Measurements from ENCODE around the gene RNU6-9.
A peak's percentile ranks its signal among the peaks of the same experiment; 100 is the strongest.

Gene RNU6-9

DNA sequence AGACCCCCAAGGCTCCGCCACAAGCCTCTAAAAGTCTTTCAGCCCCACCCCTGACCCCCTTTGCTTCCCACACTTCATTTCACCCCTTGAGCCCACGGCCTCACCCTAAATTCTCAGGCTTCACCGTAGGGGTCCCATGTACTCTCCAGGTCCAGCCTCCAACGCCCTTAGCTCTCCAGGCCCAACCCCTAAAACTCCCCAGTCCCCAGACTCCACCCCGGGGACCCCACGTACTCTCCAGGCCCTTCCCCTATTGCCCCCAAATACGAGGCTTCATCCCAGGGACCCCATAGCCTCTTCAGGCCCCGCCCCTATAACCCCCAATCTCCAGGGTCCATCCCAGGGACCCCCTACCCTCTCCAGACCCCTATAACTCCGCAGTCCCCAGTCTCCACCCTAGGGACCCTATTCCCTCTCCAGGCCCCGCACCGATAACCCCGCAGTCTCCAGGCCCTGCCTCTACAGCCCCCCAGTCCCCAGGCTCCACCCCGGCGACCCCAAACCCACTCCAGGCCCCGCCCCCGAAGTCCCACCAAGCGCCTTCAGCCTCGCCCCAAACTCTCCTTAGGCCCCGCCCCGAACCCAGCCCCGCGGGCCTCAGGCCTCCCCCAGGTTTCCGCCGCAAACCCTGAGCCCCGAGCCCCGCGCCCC is 916 bp upstream of the RNU6-9 start:
- H3K4me1 ChIP-seq (ENCODE audit: insufficient read depth, low read length), result no peaks in the 10 kb centered on the region
- H3K27ac ChIP-seq (ENCODE audit: low read depth, low read length), result peak overlapping the region; percentile 91; the same call in 1 of the 2 replicates
- H3K36me3 ChIP-seq (ENCODE audit: insufficient read depth, low read length), result peaks cover 32% of the 10 kb centered on the region
- H3K9ac ChIP-seq (ENCODE audit: low read depth, low read length), result peak overlapping the region; percentile 57
- H3K27me3 ChIP-seq (ENCODE audit: insufficient read depth, low read length), result no peaks in the 10 kb centered on the region
- no peaks in the 10 kb centered on the region for H3K9me3 ChIP-seq (ENCODE audit: insufficient read depth, low read depth, low read length)
- peak overlapping the region; percentile 89 for H3K4me3 ChIP-seq (ENCODE audit: low read length)
- WGBS, result 6% methylated on average over 27 of the region's 27 CpGs

DNA sequence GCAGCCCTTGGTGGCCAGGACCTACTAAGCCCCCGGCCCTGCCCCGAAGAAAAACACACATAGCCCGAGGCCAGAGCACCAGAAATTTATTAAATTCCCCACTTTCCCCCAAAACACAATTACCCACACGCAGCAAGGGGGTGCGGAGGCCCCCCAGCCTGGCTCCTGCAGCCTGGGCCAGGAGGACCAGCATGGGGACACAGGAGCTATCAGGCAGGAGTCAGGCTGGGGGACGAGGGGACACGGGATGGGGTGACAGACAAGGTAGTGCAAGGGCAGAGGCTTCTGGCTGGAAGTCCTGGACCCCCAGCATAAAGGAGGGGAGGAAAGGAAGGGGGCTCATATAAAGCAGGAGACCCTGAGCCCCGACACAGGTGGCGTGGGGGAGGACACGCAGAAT is 3.1 kb downstream of the RNU6-9 start:
- Histone ChIP-seq H3K27me3 (ENCODE audit: insufficient read depth, low read length) (no peaks in the 10 kb centered on the region), H3K27ac (ENCODE audit: low read depth, low read length) (no peak overlapping the region), H3K4me3 (ENCODE audit: low read length) (no peak overlapping the region), H3K9me3 (ENCODE audit: insufficient read depth, low read depth, low read length) (no peaks in the 10 kb centered on the region), H3K36me3 (ENCODE audit: insufficient read depth, low read length) (peaks cover 28% of the 10 kb centered on the region), H3K9ac (ENCODE audit: low read depth, low read length) (no peak overlapping the region), H3K4me1 (ENCODE audit: insufficient read depth, low read length) (no peaks in the 10 kb centered on the region)
- WGBS, result 91% methylated on average over 10 of the region's 10 CpGs

DNA sequence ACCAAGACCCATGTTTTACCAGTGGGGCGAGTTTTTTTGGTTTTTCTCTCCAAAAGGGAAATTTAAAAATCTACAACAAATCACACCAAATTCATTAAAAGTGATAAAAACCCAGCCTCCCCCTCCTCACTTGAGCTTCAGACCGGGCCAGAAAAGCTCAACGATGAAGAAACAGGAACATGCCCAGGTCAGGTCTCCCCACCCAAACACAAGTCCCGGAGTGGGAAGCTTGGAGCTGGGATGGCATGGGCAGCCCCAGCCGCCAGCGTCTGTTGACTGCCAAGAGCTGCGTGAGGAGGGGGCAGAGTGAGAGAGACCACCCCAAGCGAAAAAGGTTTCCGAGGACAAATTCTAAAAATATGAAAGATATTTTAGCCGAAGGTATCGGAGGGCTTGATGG is 3.7 kb downstream of the RNU6-9 start:
- H3K9me3 ChIP-seq (ENCODE audit: insufficient read depth, low read depth, low read length), result no peaks in the 10 kb centered on the region
- peaks cover 28% of the 10 kb centered on the region for H3K36me3 ChIP-seq (ENCODE audit: insufficient read depth, low read length)
- H3K9ac ChIP-seq (ENCODE audit: low read depth, low read length), result no peak overlapping the region
- H3K4me1 ChIP-seq (ENCODE audit: insufficient read depth, low read length), result no peaks in the 10 kb centered on the region
- no peak overlapping the region; the same call in 1 of the 2 replicates for H3K27ac ChIP-seq (ENCODE audit: low read depth, low read length)
- 86% methylated on average over 11 of the region's 11 CpGs for WGBS
- H3K4me3 ChIP-seq (ENCODE audit: low read length), result no peak overlapping the region
- H3K27me3 ChIP-seq (ENCODE audit: insufficient read depth, low read length), result no peaks in the 10 kb centered on the region

DNA sequence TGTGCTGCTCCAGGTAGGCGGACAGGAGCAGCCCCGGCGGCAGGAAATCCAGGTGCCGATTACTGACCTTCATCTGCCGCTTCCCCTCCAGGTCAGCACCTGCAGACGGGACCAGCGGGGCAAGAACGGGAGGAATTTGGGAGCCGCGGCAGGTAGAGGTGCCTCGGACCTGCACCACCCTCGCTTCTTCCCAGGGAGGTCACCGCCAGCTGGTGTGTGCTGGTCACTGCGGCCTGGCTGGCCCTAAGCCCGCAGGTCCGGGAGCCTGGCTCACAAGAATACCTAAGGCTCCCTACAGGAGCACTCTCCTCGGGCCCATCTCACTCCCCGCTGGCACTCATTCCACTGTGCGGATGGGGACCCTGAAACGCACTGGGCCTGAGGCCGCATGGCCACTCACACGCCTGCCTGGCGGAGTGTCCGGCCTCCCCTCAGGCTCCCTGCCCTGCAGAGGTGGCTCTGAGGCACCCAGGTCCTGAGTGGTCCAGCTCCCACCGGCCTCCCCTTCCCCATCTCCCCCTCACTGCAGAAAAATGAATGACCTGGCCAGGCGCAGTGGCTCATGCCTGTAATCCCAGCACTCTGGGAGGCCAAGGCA is 4.3 kb downstream of the RNU6-9 start:
- H3K27ac ChIP-seq (ENCODE audit: low read depth, low read length), result no peak overlapping the region; the same call in 1 of the 2 replicates
- peaks cover 28% of the 10 kb centered on the region for H3K36me3 ChIP-seq (ENCODE audit: insufficient read depth, low read length)
- no peak overlapping the region for H3K4me3 ChIP-seq (ENCODE audit: low read length)
- no peaks in the 10 kb centered on the region for H3K9me3 ChIP-seq (ENCODE audit: insufficient read depth, low read depth, low read length)
- H3K4me1 ChIP-seq (ENCODE audit: insufficient read depth, low read length), result no peaks in the 10 kb centered on the region
- no peaks in the 10 kb centered on the region for H3K27me3 ChIP-seq (ENCODE audit: insufficient read depth, low read length)
- 87% methylated on average over 26 of the region's 26 CpGs for WGBS
- H3K9ac ChIP-seq (ENCODE audit: low read depth, low read length), result no peak overlapping the region

DNA sequence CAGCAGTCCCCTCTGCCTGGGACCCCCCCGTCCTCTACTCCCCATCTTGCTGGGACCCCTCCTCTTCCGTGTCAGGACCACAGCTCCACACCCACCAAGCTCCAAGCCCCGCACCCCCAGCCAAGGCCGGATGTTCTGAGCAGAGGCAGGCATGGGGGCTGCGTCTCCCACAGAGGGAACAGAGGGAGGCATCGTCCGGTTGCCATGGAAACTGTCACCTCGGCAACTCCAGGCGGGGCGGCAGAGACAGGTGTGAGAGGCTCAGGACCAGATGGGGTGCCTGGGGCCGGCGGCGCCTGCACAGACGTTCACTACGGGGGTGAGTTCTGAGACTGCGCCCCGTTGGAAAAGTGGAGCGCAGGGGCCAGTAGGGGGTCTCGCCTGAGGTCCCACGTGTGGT is 5.4 kb downstream of the RNU6-9 start:
- Histone ChIP-seq H3K9ac (ENCODE audit: low read depth, low read length) (no peak overlapping the region), H3K4me3 (ENCODE audit: low read length) (no peak overlapping the region), H3K27ac (ENCODE audit: low read depth, low read length) (no peak overlapping the region), H3K9me3 (ENCODE audit: insufficient read depth, low read depth, low read length) (no peaks in the 10 kb centered on the region), H3K27me3 (ENCODE audit: insufficient read depth, low read length) (no peaks in the 10 kb centered on the region), H3K36me3 (ENCODE audit: insufficient read depth, low read length) (peaks cover 28% of the 10 kb centered on the region), H3K4me1 (ENCODE audit: insufficient read depth, low read length) (no peaks in the 10 kb centered on the region)
- 88% methylated on average over 20 of the region's 20 CpGs for WGBS

DNA sequence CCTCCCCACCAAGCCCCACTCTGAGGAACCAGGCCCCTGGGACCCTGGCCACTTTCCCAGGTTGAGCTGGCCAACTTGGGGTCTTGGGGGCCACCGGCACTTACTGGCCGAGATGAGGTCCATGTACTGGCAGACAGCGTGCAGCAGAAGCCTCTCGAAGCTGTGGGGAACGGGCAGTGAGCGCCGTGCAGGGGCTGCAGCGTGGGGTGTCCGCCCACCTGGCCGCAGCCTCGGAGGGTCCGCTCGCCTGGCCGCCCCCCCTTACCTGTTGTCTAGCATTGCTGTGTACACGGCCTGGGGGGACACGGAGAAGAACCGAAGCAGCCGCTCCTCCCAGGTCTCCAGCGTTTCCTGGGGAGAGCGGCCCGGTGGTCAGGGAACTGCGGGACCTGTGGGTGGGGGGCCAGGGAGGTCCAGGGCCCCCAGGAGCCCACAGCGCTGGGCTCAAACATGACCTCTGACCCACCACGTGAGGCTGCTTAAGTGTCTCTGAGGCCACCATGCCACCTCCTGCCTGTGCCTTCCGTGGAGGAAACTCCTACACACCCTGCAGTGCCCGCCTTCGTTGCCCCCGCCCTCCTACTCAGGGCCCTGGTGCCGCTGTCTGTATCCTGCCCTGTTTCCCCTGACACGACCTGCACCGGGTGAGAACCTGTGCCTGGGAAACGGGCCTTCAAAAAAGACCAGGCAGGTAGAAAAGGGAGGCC is 6.2 kb downstream of the RNU6-9 start:
- H3K27ac ChIP-seq (ENCODE audit: low read depth, low read length), result no peak overlapping the region
- no peaks in the 10 kb centered on the region for H3K9me3 ChIP-seq (ENCODE audit: insufficient read depth, low read depth, low read length)
- 89% methylated on average over 32 of the region's 32 CpGs for WGBS
- H3K9ac ChIP-seq (ENCODE audit: low read depth, low read length), result no peak overlapping the region
- H3K36me3 ChIP-seq (ENCODE audit: insufficient read depth, low read length), result peaks cover 28% of the 10 kb centered on the region
- H3K27me3 ChIP-seq (ENCODE audit: insufficient read depth, low read length), result no peaks in the 10 kb centered on the region
- no peaks in the 10 kb centered on the region for H3K4me1 ChIP-seq (ENCODE audit: insufficient read depth, low read length)
- H3K4me3 ChIP-seq (ENCODE audit: low read length), result no peak overlapping the region

DNA sequence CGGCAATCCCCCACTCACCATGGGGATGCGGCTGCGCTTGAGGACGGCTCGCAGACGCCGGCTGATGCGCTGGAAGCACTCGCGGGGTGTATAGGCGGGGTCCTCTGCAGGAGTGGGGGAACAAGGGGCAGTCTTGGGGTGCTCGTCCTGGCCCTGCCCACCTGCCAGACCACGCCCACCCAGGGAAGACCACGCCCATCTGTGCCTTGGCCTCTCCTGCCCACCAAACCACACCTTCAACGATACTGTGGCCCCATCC is 6.7 kb downstream of the RNU6-9 start:
- Histone ChIP-seq H3K27me3 (ENCODE audit: insufficient read depth, low read length) (no peaks in the 10 kb centered on the region), H3K9ac (ENCODE audit: low read depth, low read length) (no peak overlapping the region), H3K4me1 (ENCODE audit: insufficient read depth, low read length) (no peaks in the 10 kb centered on the region), H3K9me3 (ENCODE audit: insufficient read depth, low read depth, low read length) (no peaks in the 10 kb centered on the region), H3K27ac (ENCODE audit: low read depth, low read length) (no peak overlapping the region), H3K36me3 (ENCODE audit: insufficient read depth, low read length) (peaks cover 28% of the 10 kb centered on the region), H3K4me3 (ENCODE audit: low read length) (no peak overlapping the region)
- WGBS, result 92% methylated on average over 15 of the region's 15 CpGs

DNA sequence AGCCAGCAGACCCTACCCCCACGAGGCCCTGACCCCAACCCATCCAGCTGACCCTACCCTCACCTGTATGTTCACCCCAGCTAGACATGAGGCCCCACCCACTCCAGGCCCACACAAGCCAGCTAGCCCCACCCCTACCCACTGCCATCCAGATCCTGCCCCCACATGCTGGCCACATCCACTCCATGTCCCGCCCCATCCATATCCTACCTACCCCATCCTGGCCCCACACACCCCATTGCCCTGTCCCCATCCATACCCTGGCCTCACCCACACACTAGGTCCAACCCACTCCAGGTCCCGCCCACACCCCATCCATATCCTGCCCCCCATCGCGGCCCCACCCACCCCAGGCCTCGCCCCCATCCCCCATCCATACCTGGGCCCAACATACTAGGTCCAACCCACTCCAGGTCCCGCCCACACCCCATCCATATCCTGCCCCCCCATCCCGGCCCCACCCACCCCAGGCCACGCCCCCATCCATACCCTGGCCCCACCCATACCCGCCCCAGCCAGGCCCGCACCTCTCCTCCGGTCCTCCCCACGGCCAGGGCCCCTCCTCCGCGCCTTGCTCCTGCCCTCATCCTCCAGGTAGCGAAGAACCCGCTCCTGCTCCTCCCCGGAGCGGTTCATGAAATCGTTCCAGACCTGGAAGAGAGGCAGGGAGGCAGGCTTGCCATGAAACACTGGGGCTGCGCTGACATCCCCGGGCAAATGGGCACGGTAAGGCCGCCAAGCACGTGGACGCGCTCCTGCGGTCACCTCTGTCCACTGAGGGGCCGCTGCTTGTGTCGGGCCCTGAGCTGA is 7.2 kb downstream of the RNU6-9 start:
- 85% methylated on average over 25 of the region's 30 CpGs for WGBS
- Histone ChIP-seq H3K27me3 (ENCODE audit: insufficient read depth, low read length) (no peaks in the 10 kb centered on the region), H3K27ac (ENCODE audit: low read depth, low read length) (no peak overlapping the region)

DNA sequence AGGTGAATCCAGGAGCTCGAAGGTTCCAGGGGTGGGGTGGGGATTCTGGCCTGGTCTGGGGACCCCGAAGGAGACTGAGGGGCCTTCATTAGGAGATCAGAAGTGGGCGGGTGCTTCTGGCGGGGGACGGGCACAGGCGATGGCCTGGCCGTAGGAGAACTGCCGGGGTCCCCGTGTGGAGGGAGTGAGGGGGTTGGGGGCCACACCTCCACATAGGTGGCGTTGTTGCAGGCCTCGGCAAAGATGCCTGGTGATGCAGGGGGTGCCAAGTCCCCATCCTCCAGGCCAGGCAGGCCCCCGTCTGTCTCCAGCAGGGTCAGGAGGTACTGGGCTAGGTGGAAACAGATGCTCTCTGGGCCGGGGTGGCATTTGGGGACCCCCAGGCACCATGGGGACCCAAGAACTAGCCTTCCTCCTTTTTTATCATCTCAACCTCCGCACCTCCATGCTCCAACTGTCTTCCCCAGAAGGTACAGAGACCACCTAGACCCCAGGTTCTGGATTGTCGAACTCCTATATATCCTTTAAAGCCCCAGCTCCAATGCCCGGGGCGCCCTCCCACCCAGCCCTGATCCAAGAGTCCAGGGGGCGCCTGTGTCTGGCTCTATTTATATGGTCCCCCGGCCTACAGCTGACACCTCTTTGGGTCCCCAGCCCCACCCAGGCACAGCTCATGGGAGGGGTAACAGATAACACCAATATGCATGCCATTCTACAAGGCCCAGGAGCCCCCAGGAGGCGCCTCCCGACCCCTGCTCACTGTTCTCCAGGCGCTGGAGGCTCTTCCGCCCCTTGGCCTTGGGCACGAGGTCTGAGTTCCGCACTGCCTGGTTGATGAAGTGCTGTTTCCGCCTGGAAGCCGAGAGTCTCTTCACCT is 8.2 kb downstream of the RNU6-9 start:
- Histone ChIP-seq H3K4me1 (ENCODE audit: insufficient read depth, low read length) (no peaks in the 10 kb centered on the region), H3K9ac (ENCODE audit: low read depth, low read length) (no peak overlapping the region), H3K4me3 (ENCODE audit: low read length) (no peak overlapping the region), H3K27ac (ENCODE audit: low read depth, low read length) (no peak overlapping the region), H3K9me3 (ENCODE audit: insufficient read depth, low read depth, low read length) (no peaks in the 10 kb centered on the region), H3K36me3 (ENCODE audit: insufficient read depth, low read length) (peaks cover 28% of the 10 kb centered on the region), H3K27me3 (ENCODE audit: insufficient read depth, low read length) (no peaks in the 10 kb centered on the region)
- WGBS, result 93% methylated on average over 27 of the region's 27 CpGs

More for the DNA sequence above, 7.2 kb downstream of the RNU6-9 start:
- Histone ChIP-seq H3K4me3 (ENCODE audit: low read length) (no peak overlapping the region), H3K36me3 (ENCODE audit: insufficient read depth, low read length) (peaks cover 28% of the 10 kb centered on the region), H3K9me3 (ENCODE audit: insufficient read depth, low read depth, low read length) (no peaks in the 10 kb centered on the region), H3K4me1 (ENCODE audit: insufficient read depth, low read length) (no peaks in the 10 kb centered on the region), H3K9ac (ENCODE audit: low read depth, low read length) (no peak overlapping the region)

DNA sequence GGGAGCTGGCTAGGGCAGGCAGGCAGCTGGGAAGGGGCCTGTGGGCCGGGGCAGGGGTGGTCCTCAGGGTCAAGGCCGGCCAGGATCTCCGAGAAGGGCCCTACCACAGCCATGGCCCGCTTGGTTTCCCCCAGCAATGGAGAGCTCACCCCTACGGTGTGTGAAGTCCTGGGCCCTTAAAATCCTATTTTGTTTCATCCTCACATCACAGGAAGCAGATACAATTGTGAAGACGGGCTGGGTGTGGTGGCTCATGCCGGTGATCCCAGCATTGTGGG is 8.7 kb downstream of the RNU6-9 start:
- 97% methylated on average over 7 of the region's 7 CpGs for WGBS
- no peaks in the 10 kb centered on the region for H3K9me3 ChIP-seq (ENCODE audit: insufficient read depth, low read depth, low read length)
- peaks cover 22% of the 10 kb centered on the region for H3K36me3 ChIP-seq (ENCODE audit: insufficient read depth, low read length)
- no peaks in the 10 kb centered on the region for H3K4me1 ChIP-seq (ENCODE audit: insufficient read depth, low read length)
- no peak overlapping the region for H3K27ac ChIP-seq (ENCODE audit: low read depth, low read length)
- no peak overlapping the region for H3K9ac ChIP-seq (ENCODE audit: low read depth, low read length)
- no peak overlapping the region for H3K4me3 ChIP-seq (ENCODE audit: low read length)
- no peaks in the 10 kb centered on the region for H3K27me3 ChIP-seq (ENCODE audit: insufficient read depth, low read length)

Measured in HUES64 (cell line).